Neural crest cell (in vitro differentiated cells): Measurements from ENCODE around the gene C1QTNF6. TPM values are rescaled to one million over a fixed set of nuclear protein-coding genes. Genes with fewer than 3 reads are reported as not detected.

Experiments
- DNase-seq: peaks from one replicate; pipeline ENCODE4 v3.0.0; 2021; ENCODE audit warnings: low read depth, mixed read lengths, low spot score
- H3K27ac Mint-ChIP-seq: one replicate; pipeline ENCODE4 v1.8.0; 2021; ENCODE audit warnings: mild to moderate bottlenecking, mixed read lengths; ENCODE audit not compliant: unreplicated experiment
- H3K27me3 Mint-ChIP-seq: 2 replicates; pipeline ENCODE4 v1.8.0; 2021; ENCODE audit warnings: low read depth, mild to moderate bottlenecking, mixed read lengths
- H3K36me3 Mint-ChIP-seq: 2 replicates; pipeline ENCODE4 v1.8.0; 2021; ENCODE audit warnings: low read depth, mild to moderate bottlenecking, mixed read lengths
- H3K4me1 Mint-ChIP-seq: 2 replicates; pipeline ENCODE4 v1.8.0; 2021; ENCODE audit warnings: mixed read lengths
- H3K4me3 Mint-ChIP-seq: one replicate; pipeline ENCODE4 v1.8.0; 2021; ENCODE audit warnings: mild to moderate bottlenecking, mixed read lengths
- H3K9me3 Mint-ChIP-seq: 2 replicates; pipeline ENCODE4 v1.8.0; 2021; ENCODE audit warnings: mixed read lengths
- total RNA-seq: library from RNA; stranded (reverse); gene quantifications from 2 replicates; pipeline ENCODE4 v1.2.1, GENCODE V29; 2021
- TF ChIP-seq, protein P1 (sequence below): fragments of 200-600 bp; sonication (generic); conservative IDR thresholded peaks from 2 replicates; pipeline ENCODE4 v1.5.0; 2021; ENCODE audit warnings: antibody characterized with exemption, mild to moderate bottlenecking

The C1QTNF6 gene
- total RNA-seq, 1 donor from 2014 or later: 13.6 TPM

DNA sequence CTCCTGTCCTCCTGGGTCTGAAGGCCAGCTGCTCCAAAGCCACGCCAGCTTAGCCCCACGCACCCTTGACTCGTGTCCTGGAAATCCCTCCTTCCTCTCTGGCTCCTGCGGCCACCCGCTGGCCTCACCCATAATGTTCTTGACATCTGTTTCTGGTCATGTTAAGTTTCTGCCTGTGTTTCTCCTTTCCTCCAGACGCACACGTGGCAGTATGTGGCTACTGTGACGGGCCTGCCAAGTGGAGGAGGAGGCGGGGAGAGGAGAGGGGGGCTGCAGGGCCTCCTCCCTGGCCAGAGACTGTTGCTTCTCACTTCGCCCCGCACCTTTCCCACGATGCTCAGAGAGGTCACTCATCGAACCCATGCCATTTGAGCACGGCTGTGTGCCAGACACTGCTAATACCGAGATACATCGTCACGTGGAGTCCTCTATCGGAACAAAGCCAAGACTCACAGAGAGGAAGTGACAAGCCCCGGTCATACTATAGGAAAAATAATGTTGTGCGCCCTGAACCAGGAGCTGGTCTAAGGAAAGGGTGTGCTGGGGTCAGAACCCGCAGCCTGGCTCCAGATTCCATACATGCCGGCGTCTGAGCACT, 11.5 kb downstream of the C1QTNF6 start:
- Mint-ChIP-seq H3K4me3 (no peak overlapping the region), H3K36me3 (no peaks in the 10 kb centered on the region), H3K9me3 (no peaks in the 10 kb centered on the region), H3K27ac (no peak overlapping the region), H3K4me1 (peaks cover 24% of the 10 kb centered on the region), H3K27me3 (no peaks in the 10 kb centered on the region)
- DNase-seq: no peak
- TF ChIP-seq, protein P1, sequence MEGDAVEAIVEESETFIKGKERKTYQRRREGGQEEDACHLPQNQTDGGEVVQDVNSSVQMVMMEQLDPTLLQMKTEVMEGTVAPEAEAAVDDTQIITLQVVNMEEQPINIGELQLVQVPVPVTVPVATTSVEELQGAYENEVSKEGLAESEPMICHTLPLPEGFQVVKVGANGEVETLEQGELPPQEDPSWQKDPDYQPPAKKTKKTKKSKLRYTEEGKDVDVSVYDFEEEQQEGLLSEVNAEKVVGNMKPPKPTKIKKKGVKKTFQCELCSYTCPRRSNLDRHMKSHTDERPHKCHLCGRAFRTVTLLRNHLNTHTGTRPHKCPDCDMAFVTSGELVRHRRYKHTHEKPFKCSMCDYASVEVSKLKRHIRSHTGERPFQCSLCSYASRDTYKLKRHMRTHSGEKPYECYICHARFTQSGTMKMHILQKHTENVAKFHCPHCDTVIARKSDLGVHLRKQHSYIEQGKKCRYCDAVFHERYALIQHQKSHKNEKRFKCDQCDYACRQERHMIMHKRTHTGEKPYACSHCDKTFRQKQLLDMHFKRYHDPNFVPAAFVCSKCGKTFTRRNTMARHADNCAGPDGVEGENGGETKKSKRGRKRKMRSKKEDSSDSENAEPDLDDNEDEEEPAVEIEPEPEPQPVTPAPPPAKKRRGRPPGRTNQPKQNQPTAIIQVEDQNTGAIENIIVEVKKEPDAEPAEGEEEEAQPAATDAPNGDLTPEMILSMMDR: no peak

DNA sequence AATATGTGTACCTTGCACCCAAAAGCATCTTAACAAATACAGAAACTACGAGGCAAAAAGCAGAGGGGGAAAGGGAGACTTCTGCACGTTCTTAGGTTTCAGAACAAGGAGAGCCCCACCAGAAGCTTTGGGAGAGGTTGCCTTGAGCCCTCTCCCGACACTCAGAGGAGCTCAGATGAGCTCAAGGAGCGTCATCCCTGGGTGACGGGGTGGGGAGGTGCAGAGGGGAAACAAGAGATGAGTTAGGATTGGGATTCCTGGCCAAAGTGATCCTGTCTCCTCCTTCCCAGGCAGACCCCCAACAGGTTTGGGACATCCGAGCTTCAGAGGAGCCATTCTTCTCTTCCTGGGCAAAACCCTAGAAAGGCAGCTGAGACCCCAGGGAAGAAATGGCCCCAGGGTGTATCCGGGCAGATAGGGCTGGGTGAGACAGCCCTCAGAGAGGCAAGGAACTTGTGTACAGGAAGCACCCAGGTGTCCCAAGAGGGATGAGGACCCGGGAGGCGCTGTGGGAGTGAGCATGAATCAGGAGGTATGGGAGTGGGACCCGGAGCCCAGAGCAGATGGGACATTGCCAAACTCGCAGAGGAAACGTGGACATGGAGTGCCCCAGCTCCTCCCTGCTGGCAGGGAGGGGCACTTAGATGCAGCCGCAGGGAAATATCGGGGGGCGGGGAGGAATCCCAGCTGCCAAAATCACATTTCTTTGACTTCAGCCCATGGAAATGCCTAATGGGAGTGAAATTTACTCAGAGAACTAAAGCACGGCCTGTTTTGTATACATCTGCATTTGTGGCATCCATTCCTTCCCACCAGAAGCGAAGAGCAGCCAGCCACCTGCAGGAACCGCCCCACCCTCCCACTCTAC, 12.4 kb downstream of the C1QTNF6 start:
- no peaks in the 10 kb centered on the region for H3K36me3 Mint-ChIP-seq
- H3K27ac Mint-ChIP-seq: no peak overlapping the region
- no peaks in the 10 kb centered on the region for H3K9me3 Mint-ChIP-seq
- TF ChIP-seq, protein P1: no peak
- H3K27me3 Mint-ChIP-seq: peaks cover 3% of the 10 kb centered on the region
- DNase-seq: no peak
- H3K4me1 Mint-ChIP-seq: peaks cover 24% of the 10 kb centered on the region
- no peak overlapping the region for H3K4me3 Mint-ChIP-seq

DNA sequence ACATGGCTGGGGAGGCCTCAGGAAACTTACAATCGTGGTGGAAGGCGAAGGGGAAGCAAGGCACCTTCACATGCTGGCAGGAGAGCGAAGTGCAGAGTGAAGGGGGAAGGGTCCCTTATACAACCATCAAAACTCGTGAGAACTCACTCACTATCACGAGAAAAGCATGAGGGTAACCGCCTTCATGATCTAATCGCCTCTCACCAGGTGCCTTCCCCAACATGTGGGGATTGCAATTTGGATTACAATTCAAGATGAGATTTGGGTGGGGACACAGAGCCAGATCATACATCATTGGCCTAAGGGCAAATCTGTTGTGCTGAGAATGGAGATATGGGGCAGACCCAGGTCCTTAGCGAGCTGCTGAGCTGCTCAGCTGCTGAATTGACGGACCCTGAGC, 13.1 kb downstream of the C1QTNF6 start:
- TF ChIP-seq, protein P1: no peak
- Mint-ChIP-seq H3K4me1 (peaks cover 24% of the 10 kb centered on the region), H3K27me3 (peaks cover 3% of the 10 kb centered on the region), H3K27ac (no peak overlapping the region), H3K9me3 (no peaks in the 10 kb centered on the region), H3K4me3 (no peak overlapping the region), H3K36me3 (no peaks in the 10 kb centered on the region)
- no peak for DNase-seq

DNA sequence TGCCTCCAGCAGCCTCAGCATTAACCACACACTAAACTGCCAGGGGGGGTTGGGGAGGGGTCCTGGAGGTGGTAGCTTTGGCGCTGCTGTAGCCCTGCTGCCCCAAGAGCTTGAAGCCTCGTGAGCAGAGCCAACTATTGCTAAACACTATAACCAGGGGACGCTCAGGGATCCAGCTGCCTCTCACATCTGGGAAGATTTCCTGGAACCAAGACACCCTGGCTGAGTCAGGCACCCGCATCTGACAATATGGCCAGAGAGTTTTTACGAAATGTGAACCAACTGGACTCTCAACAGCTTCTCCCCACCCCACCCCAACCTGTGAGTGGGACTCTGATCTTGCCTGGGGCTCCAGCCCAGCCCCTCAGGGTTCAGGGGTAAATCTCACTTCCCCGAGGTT, 14.3 kb downstream of the C1QTNF6 start:
- Mint-ChIP-seq H3K27ac (no peak overlapping the region), H3K4me3 (no peak overlapping the region)
- TF ChIP-seq, protein P1: no peak

DNA sequence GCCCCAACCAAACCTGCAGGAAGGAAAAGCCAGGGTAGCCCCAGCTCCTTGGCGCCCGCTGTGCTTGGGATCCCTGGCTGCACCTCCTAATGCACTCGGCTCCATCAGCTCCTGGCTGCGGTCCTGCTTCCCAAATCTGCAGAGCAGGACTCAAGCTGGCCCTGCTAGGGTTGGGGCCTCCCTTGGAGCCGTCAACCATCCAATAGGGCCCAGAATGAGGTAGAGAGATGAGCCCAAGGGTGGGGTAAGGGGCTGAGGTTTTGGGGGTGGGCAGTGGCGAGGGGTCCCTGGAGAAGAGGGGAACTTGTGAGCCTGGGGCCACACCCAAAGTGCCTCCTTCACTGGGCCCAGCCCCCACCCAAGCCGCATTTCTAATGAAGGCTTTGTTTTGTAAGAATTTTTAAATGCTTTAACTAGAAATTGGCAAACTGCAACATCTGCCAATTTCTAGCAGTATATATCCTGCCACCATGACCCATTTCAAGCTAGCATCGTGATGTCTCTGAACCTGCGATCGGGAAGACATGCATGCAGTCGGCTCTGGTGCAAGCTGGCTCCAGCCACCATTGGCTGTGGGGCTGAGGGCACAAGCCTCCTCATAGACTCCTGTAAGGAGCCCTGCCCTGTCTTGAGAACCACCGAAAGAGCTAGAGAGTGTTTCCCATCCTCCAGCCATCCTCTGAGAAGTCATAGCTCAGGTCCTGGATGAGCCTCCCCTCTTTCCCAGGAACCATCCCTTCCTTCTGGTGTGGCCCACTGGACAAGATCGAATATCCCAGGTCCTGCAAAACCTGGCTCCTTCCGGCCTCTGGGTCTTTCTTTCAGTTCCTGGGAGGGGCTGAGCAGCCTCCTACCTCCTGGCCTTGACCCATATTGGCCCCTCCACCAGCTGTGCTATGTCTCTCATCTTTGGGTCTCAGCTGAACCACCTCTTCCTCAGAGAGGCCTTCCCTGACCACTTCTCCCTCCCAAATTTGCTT, 15.5 kb downstream of the C1QTNF6 start:
- Mint-ChIP-seq H3K27me3 (peaks cover 6% of the 10 kb centered on the region), H3K36me3 (no peaks in the 10 kb centered on the region), H3K4me1 (peaks cover 8% of the 10 kb centered on the region), H3K27ac (no peak overlapping the region), H3K4me3 (no peak overlapping the region), H3K9me3 (no peaks in the 10 kb centered on the region)
- TF ChIP-seq, protein P1: no peak
- no peak for DNase-seq

More for the DNA sequence above, 14.3 kb downstream of the C1QTNF6 start:
- DNase-seq: no peak
- H3K27me3 Mint-ChIP-seq: peaks cover 6% of the 10 kb centered on the region
- H3K4me1 Mint-ChIP-seq: peaks cover 19% of the 10 kb centered on the region
- H3K9me3 Mint-ChIP-seq: no peaks in the 10 kb centered on the region
- no peaks in the 10 kb centered on the region for H3K36me3 Mint-ChIP-seq
